Natural killer cell (primary cell): ENCODE measurements around the gene GABBR2. TPM values are rescaled to one million over a fixed set of nuclear protein-coding genes. Genes with fewer than 3 reads are reported as not detected.

Experiments
- ATAC-seq, 3 donors: fragments of 150-1000 bp in 2 of 3; fragments of 200-7000 bp in 1 of 3; cut with Tn5 transposase; 1 replicate in 1 of 3; 2 replicates in 2 of 3; pipeline ENCODE4 v1.10.0; 2021; ENCODE audit warnings: mild to moderate bottlenecking in 2 of 3, moderate library complexity in 2 of 3
- DNase-seq, 2 donors: peaks; one replicate each; pipeline versions ENCODE4 v3.0.0 to v3.0.0-alpha.2; 2013 to 2021; ENCODE audit warnings: mixed read lengths in 1 of 2
- H3K27ac ChIP-seq: one replicate; pipeline ENCODE4 v1.5.1; 2013; ENCODE audit warnings: mild to moderate bottlenecking, low read length
- H3K27me3 ChIP-seq: one replicate; pipeline ENCODE4 v1.6.1; 2013; ENCODE audit warnings: low read length; ENCODE audit not compliant: control insufficient read depth, insufficient read depth
- H3K36me3 ChIP-seq: one replicate; pipeline ENCODE4 v1.6.1; 2013; ENCODE audit warnings: low read length; ENCODE audit not compliant: control insufficient read depth, insufficient read depth
- H3K4me1 ChIP-seq: one replicate; pipeline ENCODE4 v1.6.1; 2013; ENCODE audit warnings: low read length; ENCODE audit not compliant: control insufficient read depth, insufficient read depth
- H3K4me3 ChIP-seq: one replicate; pipeline ENCODE4 v1.5.1; 2013; ENCODE audit warnings: low read length
- H3K9me3 ChIP-seq: one replicate; pipeline ENCODE4 v1.6.1; 2013; ENCODE audit warnings: low read length; ENCODE audit not compliant: control insufficient read depth, insufficient read depth
- H3K27ac Mint-ChIP-seq, 2 donors: one replicate each; pipeline ENCODE4 v1.8.0; 2022; ENCODE audit warnings: mild to moderate bottlenecking in 2 of 2, mixed read lengths in 2 of 2, moderate library complexity in 1 of 2
- H3K27me3 Mint-ChIP-seq, 2 donors: one replicate each; pipeline ENCODE4 v1.8.0; 2022; ENCODE audit warnings: low read depth in 2 of 2, mixed read lengths in 2 of 2
- H3K36me3 Mint-ChIP-seq: one replicate; pipeline ENCODE4 v1.8.0; 2022; ENCODE audit warnings: mixed read lengths
- H3K4me1 Mint-ChIP-seq, 2 donors: one replicate each; pipeline ENCODE4 v1.8.0; 2022; ENCODE audit warnings: mixed read lengths in 2 of 2
- H3K4me3 Mint-ChIP-seq: one replicate; pipeline ENCODE4 v1.8.0; 2022; ENCODE audit warnings: mild to moderate bottlenecking, moderate library complexity, mixed read lengths
- H3K9me3 Mint-ChIP-seq, 2 donors: one replicate each; pipeline ENCODE4 v1.8.0; 2022; ENCODE audit warnings: mixed read lengths in 2 of 2
- CTCF ChIP-seq: fragments of 200-600 bp; IDR thresholded peaks from one replicate; pipeline ENCODE4 v1.8.0; 2022; ENCODE audit warnings: antibody characterized with exemption
- WGBS: methylation state at CpG from one replicate; pipeline ENCODE4 v1.1.7; 2013; ENCODE audit warnings: missing lambda C conversion rate; ENCODE audit not compliant: insufficient coverage; 5-methylcytosine and 5-hydroxymethylcytosine counted together
- intact Hi-C: fragments of 100-400 bp; cut with micrococcal nuclease; formaldehyde crosslinking; loops from one replicate; pipeline ENCODE4 v1.14.2; 2022
- total RNA-seq, 4 donors: library from RNA; stranded (reverse); fragments of 120-200 nt in 1 of 4; gene quantifications; one replicate each; pipeline versions ENCODE4 v1.2.3 to v1.2.4, GENCODE V29; 2013 to 2022

The GABBR2 gene
- total RNA-seq, 3 donors from 2014 or later (not counting 1 experiment from before 2014, with no cell fraction given) = not detected

- 100% methylated on average over 4 of the region's 5 CpGs for WGBS
- DNase-seq = no peak
- H3K4me1 ChIP-seq = peaks cover 15% of the 10 kb centered on the region
- peaks cover 22 to 26% of the 10 kb centered on the region in 2 donors for H3K27me3 Mint-ChIP-seq
- no peaks in the 10 kb centered on the region for H3K9me3 Mint-ChIP-seq
- no peak for ATAC-seq
- H3K36me3 ChIP-seq = no peaks in the 10 kb centered on the region
- no peak overlapping the region for H3K27ac Mint-ChIP-seq
- no peaks in the 10 kb centered on the region for H3K36me3 Mint-ChIP-seq
- H3K4me3 Mint-ChIP-seq = no peak overlapping the region
- no peak overlapping the region for H3K4me3 ChIP-seq
- H3K27ac ChIP-seq = no peak overlapping the region
- TF ChIP-seq CTCF = no peak
- H3K9me3 ChIP-seq = no peaks in the 10 kb centered on the region
- intact Hi-C loops = no loop called here
- H3K4me1 Mint-ChIP-seq = peaks cover 25 to 30% of the 10 kb centered on the region in 2 donors
- H3K27me3 ChIP-seq = no peaks in the 10 kb centered on the region
Measured at GRCh38 chr9:98573749-98574278, 134.9 kb downstream of the GABBR2 start.

- no peak for DNase-seq
- H3K27me3 Mint-ChIP-seq = peaks cover 16% of the 10 kb centered on the region in 2 donors
Measured at GRCh38 chr9:98572796-98573195, 135.9 kb downstream of the GABBR2 start.

GRCh38 chr9:98572054-98572627 is 136.6 kb downstream of the GABBR2 start:
- H3K4me1 Mint-ChIP-seq = peaks cover 23 to 27% of the 10 kb centered on the region in 2 donors
- H3K27ac Mint-ChIP-seq = no peak overlapping the region
- Histone ChIP-seq H3K27me3 (no peaks in the 10 kb centered on the region), H3K4me3 (no peak overlapping the region), H3K4me1 (peaks cover 15% of the 10 kb centered on the region), H3K27ac (no peak overlapping the region), H3K36me3 (no peaks in the 10 kb centered on the region), H3K9me3 (no peaks in the 10 kb centered on the region)
- no peaks in the 10 kb centered on the region for H3K36me3 Mint-ChIP-seq
- intact Hi-C loops = no loop called here
- H3K27me3 Mint-ChIP-seq = peaks cover 13 to 15% of the 10 kb centered on the region in 2 donors
- H3K4me3 Mint-ChIP-seq = no peak overlapping the region
- ATAC-seq (no peak), DNase-seq (no peak)
- no peaks in the 10 kb centered on the region for H3K9me3 Mint-ChIP-seq
- no peak for TF ChIP-seq CTCF
- 88% methylated on average over 4 of the region's 4 CpGs for WGBS

More at GRCh38 chr9:98572796-98573195, 135.9 kb downstream of the GABBR2 start:
- intact Hi-C loops = no loop called here
- no peaks in the 10 kb centered on the region for H3K9me3 Mint-ChIP-seq
- Histone ChIP-seq H3K4me1 (peaks cover 15% of the 10 kb centered on the region), H3K27me3 (no peaks in the 10 kb centered on the region), H3K27ac (no peak overlapping the region), H3K9me3 (no peaks in the 10 kb centered on the region), H3K36me3 (no peaks in the 10 kb centered on the region), H3K4me3 (no peak overlapping the region)
- no peak for ATAC-seq
- H3K4me3 Mint-ChIP-seq = no peak overlapping the region
- no peak for TF ChIP-seq CTCF
- WGBS = 89% methylated on average over 5 of the region's 7 CpGs
- peaks cover 25 to 30% of the 10 kb centered on the region in 2 donors for H3K4me1 Mint-ChIP-seq
- H3K27ac Mint-ChIP-seq = no peak overlapping the region
- H3K36me3 Mint-ChIP-seq = no peaks in the 10 kb centered on the region

GRCh38 chr9:98571643-98572042 is 137.1 kb downstream of the GABBR2 start:
- 80% methylated on average over 3 of the region's 3 CpGs for WGBS
- Histone ChIP-seq H3K36me3 (no peaks in the 10 kb centered on the region), H3K27ac (no peak overlapping the region), H3K4me1 (peaks cover 15% of the 10 kb centered on the region), H3K27me3 (no peaks in the 10 kb centered on the region), H3K9me3 (no peaks in the 10 kb centered on the region), H3K4me3 (no peak overlapping the region)
- no peak for DNase-seq
- TF ChIP-seq CTCF = no peak
- Mint-ChIP-seq H3K9me3 (no peaks in the 10 kb centered on the region), H3K36me3 (no peaks in the 10 kb centered on the region), H3K27ac (no peak overlapping the region), H3K4me3 (no peak overlapping the region), H3K27me3 (peaks cover 8 to 15% of the 10 kb centered on the region in 2 donors), H3K4me1 (peaks cover 20 to 22% of the 10 kb centered on the region in 2 donors)
- intact Hi-C loops = no loop called here
- ATAC-seq = no peak
